Liver (tissue), 9 donors: Measurements from ENCODE around the gene SMTNL2. TPM values are rescaled to one million over a fixed set of nuclear protein-coding genes. Genes with fewer than 3 reads are reported as not detected.

Source experiments
- DNase-seq: peaks from one replicate; pipeline ENCODE4 v3.0.0-alpha.2; 2017; ENCODE audit warnings: low spot score
- H3K27ac ChIP-seq, 2 donors: one replicate each; pipeline ENCODE4 v1.7.0; 2013; ENCODE audit warnings: inconsistent platforms in 2 of 2, low read length in 2 of 2, control low read depth in 1 of 2, low read depth in 1 of 2, mild to moderate bottlenecking in 1 of 2
- H3K27me3 ChIP-seq, 4 donors: one replicate each; pipeline versions ENCODE4 v1.6.1 to v1.7.0; 2013; ENCODE audit warnings: low read length in 3 of 4, inconsistent platforms in 1 of 4, mild to moderate bottlenecking in 1 of 4, moderate library complexity in 1 of 4; ENCODE audit not compliant: control insufficient read depth in 4 of 4, insufficient read depth in 4 of 4
- H3K36me3 ChIP-seq, 4 donors: one replicate each; pipeline versions ENCODE4 v1.6.1 to v1.7.0; 2013; ENCODE audit warnings: low read length in 3 of 4, mild to moderate bottlenecking in 3 of 4, low read depth in 1 of 4, moderate library complexity in 1 of 4; ENCODE audit not compliant: control insufficient read depth in 4 of 4, insufficient read depth in 3 of 4
- H3K4me1 ChIP-seq, 4 donors: one replicate each; pipeline versions ENCODE4 v1.6.1 to v1.7.0; 2013; ENCODE audit warnings: low read length in 3 of 4, mild to moderate bottlenecking in 3 of 4, moderate library complexity in 1 of 4; ENCODE audit not compliant: control insufficient read depth in 4 of 4, insufficient read depth in 4 of 4
- H3K4me3 ChIP-seq, 3 donors: one replicate each; pipeline versions ENCODE4 v1.6.1 to v1.7.0; 2013; ENCODE audit warnings: low read length in 3 of 3, control low read depth in 1 of 3, low read depth in 1 of 3, mild to moderate bottlenecking in 1 of 3
- H3K9ac ChIP-seq, 2 donors: one replicate each; pipeline ENCODE4 v1.7.0; 2013; ENCODE audit warnings: low read length in 2 of 2, mild to moderate bottlenecking in 2 of 2, moderate library complexity in 2 of 2, control low read depth in 1 of 2, low read depth in 1 of 2
- H3K9me3 ChIP-seq, 4 donors: one replicate each; pipeline versions ENCODE4 v1.6.1 to v1.7.0; 2013; ENCODE audit warnings: low read length in 3 of 4; ENCODE audit not compliant: control insufficient read depth in 4 of 4
- ATF3 ChIP-seq: IDR thresholded peaks from 2 replicates; pipeline ENCODE4 v1.6.1; 2016; ENCODE audit warnings: antibody characterized with exemption
- CTCF ChIP-seq: fragments of 150-350 bp; IDR thresholded peaks from 2 replicates; pipeline ENCODE4 v1.5.1; 2017; ENCODE audit warnings: improper control_type of control experiment, low read depth, low read length; ENCODE audit not compliant: missing input control
- EGR1 ChIP-seq, 2 donors: IDR thresholded peaks; 2 replicates each; pipeline ENCODE4 v1.6.1; 2016 to 2018; ENCODE audit warnings: antibody characterized with exemption in 2 of 2, low read depth in 2 of 2
- FOXA1 ChIP-seq: IDR thresholded peaks from 2 replicates; pipeline ENCODE4 v1.6.1; 2016; ENCODE audit warnings: antibody characterized with exemption
- FOXA2 ChIP-seq: IDR thresholded peaks from 2 replicates; pipeline ENCODE4 v1.6.1; 2016; ENCODE audit warnings: antibody characterized with exemption
- GABPA ChIP-seq, 2 donors: IDR thresholded peaks in 1 of 2; conservative IDR thresholded peaks in 1 of 2; 2 replicates each; pipeline ENCODE4 v1.6.1; 2016; ENCODE audit warnings: antibody characterized with exemption in 2 of 2, mild to moderate bottlenecking in 1 of 2, moderate library complexity in 1 of 2
- HNF4A ChIP-seq, 2 donors: conservative IDR thresholded peaks; 2 replicates each; pipeline ENCODE4 v1.6.1; 2016; ENCODE audit warnings: antibody characterized with exemption in 2 of 2, mild to moderate bottlenecking in 2 of 2
- HNF4G ChIP-seq: IDR thresholded peaks from 2 replicates; pipeline ENCODE4 v1.6.1; 2016; ENCODE audit warnings: antibody characterized with exemption
- JUND ChIP-seq, 2 donors: IDR thresholded peaks; 2 replicates each; pipeline ENCODE4 v1.6.1; 2016; ENCODE audit warnings: antibody characterized with exemption in 2 of 2
- NR2F2 ChIP-seq: IDR thresholded peaks from 2 replicates; pipeline ENCODE4 v1.6.1; 2016; ENCODE audit warnings: antibody characterized with exemption
- RAD21 ChIP-seq, 2 donors: IDR thresholded peaks; 2 replicates each; pipeline ENCODE4 v1.6.1; 2016; ENCODE audit warnings: antibody characterized with exemption in 2 of 2, mild to moderate bottlenecking in 2 of 2
- RXRA ChIP-seq, 2 donors: IDR thresholded peaks; 2 replicates each; pipeline ENCODE4 v1.6.1; 2017 to 2018; ENCODE audit warnings: antibody characterized with exemption in 2 of 2, mild to moderate bottlenecking in 1 of 2
- TAF1 ChIP-seq: conservative IDR thresholded peaks from 2 replicates; pipeline ENCODE4 v1.6.1; 2016; ENCODE audit warnings: antibody characterized with exemption, mild to moderate bottlenecking
- YY1 ChIP-seq: IDR thresholded peaks from 2 replicates; pipeline ENCODE4 v1.6.1; 2016; ENCODE audit warnings: antibody characterized with exemption, mild to moderate bottlenecking
- ZBTB33 ChIP-seq: IDR thresholded peaks from 2 replicates; pipeline ENCODE4 v1.6.1; 2016; ENCODE audit warnings: antibody characterized with exemption
- WGBS: extraction: QIAGEN DNeasy Blood & Tissue Kit; methylation state at CpG from one replicate; pipeline ENCODE4 v1.1.7; 2013; 5-methylcytosine and 5-hydroxymethylcytosine counted together
- polyA plus RNA-seq, 2 donors: library from polyadenylated mRNA; stranded (reverse) in 1 of 2; unstranded in 1 of 2; fragments of 200-250 nt in 1 of 2; fragments of >200 nt in 1 of 2; fragmentation: Nextera tagmentation in 1 of 2; extraction: Ambion mirVana in 1 of 2; gene quantifications; one replicate each; pipeline versions ENCODE4 v1.2.1 to v1.2.3, GENCODE V29; 2013 to 2015
- total RNA-seq, 2 donors: library from RNA; depleted of rRNA; stranded (reverse); fragments of >200 nt; gene quantifications; one replicate each; pipeline ENCODE4 v1.2.3, GENCODE V29; 2014
- TF ChIP-seq, protein P1 (sequence below): IDR thresholded peaks from 2 replicates; pipeline ENCODE4 v1.6.1; 2016; ENCODE audit warnings: antibody characterized with exemption, mild to moderate bottlenecking
- TF ChIP-seq, protein P2 (sequence below): IDR thresholded peaks from 2 replicates; pipeline ENCODE4 v1.6.1; 2016; ENCODE audit warnings: antibody characterized with exemption
- donor health status: healthy.
- donor health status: healthy.
- donor health status: healthy.
- donor health status: healthy.
- donor health status: healthy.

The SMTNL2 gene
- total and polyA plus RNA-seq, 4 donors: 0.13 to 0.29 TPM; not detected in 2

- TF ChIP-seq, protein P1, sequence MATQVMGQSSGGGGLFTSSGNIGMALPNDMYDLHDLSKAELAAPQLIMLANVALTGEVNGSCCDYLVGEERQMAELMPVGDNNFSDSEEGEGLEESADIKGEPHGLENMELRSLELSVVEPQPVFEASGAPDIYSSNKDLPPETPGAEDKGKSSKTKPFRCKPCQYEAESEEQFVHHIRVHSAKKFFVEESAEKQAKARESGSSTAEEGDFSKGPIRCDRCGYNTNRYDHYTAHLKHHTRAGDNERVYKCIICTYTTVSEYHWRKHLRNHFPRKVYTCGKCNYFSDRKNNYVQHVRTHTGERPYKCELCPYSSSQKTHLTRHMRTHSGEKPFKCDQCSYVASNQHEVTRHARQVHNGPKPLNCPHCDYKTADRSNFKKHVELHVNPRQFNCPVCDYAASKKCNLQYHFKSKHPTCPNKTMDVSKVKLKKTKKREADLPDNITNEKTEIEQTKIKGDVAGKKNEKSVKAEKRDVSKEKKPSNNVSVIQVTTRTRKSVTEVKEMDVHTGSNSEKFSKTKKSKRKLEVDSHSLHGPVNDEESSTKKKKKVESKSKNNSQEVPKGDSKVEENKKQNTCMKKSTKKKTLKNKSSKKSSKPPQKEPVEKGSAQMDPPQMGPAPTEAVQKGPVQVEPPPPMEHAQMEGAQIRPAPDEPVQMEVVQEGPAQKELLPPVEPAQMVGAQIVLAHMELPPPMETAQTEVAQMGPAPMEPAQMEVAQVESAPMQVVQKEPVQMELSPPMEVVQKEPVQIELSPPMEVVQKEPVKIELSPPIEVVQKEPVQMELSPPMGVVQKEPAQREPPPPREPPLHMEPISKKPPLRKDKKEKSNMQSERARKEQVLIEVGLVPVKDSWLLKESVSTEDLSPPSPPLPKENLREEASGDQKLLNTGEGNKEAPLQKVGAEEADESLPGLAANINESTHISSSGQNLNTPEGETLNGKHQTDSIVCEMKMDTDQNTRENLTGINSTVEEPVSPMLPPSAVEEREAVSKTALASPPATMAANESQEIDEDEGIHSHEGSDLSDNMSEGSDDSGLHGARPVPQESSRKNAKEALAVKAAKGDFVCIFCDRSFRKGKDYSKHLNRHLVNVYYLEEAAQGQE: no peak
- TF ChIP-seq ATF3 (no peak), FOXA1 (no peak), HNF4G (no peak), RXRA (IDR thresholded peaks at IDR 0.05) (no peak), FOXA2 (no peak), HNF4A (conservative IDR thresholded peaks at IDR 0.05) (no peak), NR2F2 (no peak), RAD21 (IDR thresholded peaks at IDR 0.05) (no peak), GABPA (IDR thresholded peaks at IDR 0.05 in 1 of 2, conservative IDR thresholded peaks at IDR 0.05 in 1 of 2) (no peak), YY1 (no peak)
- TF ChIP-seq, protein P2, sequence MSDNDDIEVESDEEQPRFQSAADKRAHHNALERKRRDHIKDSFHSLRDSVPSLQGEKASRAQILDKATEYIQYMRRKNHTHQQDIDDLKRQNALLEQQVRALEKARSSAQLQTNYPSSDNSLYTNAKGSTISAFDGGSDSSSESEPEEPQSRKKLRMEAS: no peak
Observed at GRCh38 chr17:4610162-4610561, 25.8 kb downstream of the SMTNL2 start (continued).

DNA sequence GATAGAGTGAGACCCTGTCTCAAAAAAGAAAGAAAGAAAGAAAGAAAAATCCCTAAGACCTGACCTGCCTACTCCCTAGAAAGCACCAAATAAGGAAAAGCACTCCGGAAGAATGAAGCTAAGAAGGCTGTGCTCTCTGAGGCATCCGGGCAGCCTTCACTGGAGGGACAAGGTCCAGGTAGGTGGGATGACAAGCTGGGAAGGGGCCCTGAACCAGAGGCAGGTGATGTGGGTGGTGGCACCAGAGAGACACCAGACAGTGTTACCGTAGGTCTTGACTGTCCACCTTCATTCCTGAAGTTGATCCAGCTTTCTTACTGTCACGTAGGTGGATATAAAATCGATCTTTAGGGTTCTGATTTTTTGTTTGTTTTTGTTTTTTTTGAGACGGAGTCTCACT lies 26.3 kb downstream of the SMTNL2 start:
- Histone ChIP-seq H3K9me3 (no peaks in the 10 kb centered on the region), H3K4me1 (no peaks in the 10 kb centered on the region), H3K9ac (no peak overlapping the region), H3K36me3 (no peaks in the 10 kb centered on the region), H3K27ac (no peak overlapping the region), H3K4me3 (no peak overlapping the region), H3K27me3 (peaks cover 0 to 5% (median 0%) of the 10 kb centered on the region in 4 donors)
- TF ChIP-seq EGR1 (IDR thresholded peaks at IDR 0.05; ENCODE audit: low read depth in 2 of 2): no peak
- DNase-seq: no peak
- WGBS: 77% methylated on average over 6 of the region's 6 CpGs

DNA sequence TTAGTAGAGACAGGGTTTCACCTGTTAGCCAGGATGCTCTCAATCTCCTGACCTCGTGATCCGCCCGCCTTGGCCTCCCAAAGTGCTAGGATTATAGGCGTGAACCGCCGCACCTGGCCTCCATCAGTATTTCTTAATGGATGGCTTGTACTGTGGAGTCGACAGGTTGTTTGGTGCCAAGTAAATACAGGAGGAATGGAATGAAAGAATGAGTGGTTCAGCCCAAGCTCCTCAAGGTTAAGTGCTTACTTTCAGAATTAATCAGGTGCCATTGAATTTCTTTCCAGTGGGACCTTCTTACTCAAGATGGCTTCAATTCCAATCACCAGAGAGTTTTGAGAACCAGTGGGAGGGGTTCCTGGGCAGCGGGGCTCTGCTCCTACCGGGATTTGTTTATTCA lies 32.1 kb downstream of the SMTNL2 start:
- Histone ChIP-seq H3K36me3 (no peaks in the 10 kb centered on the region), H3K4me3 (no peak overlapping the region), H3K9ac (no peak overlapping the region), H3K9me3 (no peaks in the 10 kb centered on the region), H3K4me1 (no peaks in the 10 kb centered on the region), H3K27ac (no peak overlapping the region), H3K27me3 (no peaks in the 10 kb centered on the region)
- no peak for TF ChIP-seq FOXA1
- no peak for TF ChIP-seq HNF4G
- no peak for TF ChIP-seq ZBTB33
- TF ChIP-seq, protein P1: no peak
- no peak for TF ChIP-seq EGR1 (IDR thresholded peaks at IDR 0.05; ENCODE audit: low read depth in 2 of 2)
- TF ChIP-seq, protein P2: no peak
- no peak for TF ChIP-seq FOXA2
- no peak for TF ChIP-seq CTCF
- TF ChIP-seq NR2F2: no peak
- no peak for TF ChIP-seq GABPA (IDR thresholded peaks at IDR 0.05 in 1 of 2, conservative IDR thresholded peaks at IDR 0.05 in 1 of 2)
- TF ChIP-seq RAD21 (IDR thresholded peaks at IDR 0.05): no peak
- TF ChIP-seq JUND (IDR thresholded peaks at IDR 0.05): no peak
- no peak for TF ChIP-seq RXRA (IDR thresholded peaks at IDR 0.05)
- TF ChIP-seq ATF3: no peak
- no peak for TF ChIP-seq TAF1
- no peak for TF ChIP-seq HNF4A (conservative IDR thresholded peaks at IDR 0.05)
- DNase-seq: no peak
- WGBS: 83% methylated on average over 9 of the region's 9 CpGs
